GM12878 (cell line): ENCODE measurements around the gene TNK1. TPM values are rescaled to one million over a fixed set of nuclear protein-coding genes. Genes with fewer than 3 reads are reported as not detected.

Experiments
- ATAC-seq: fragments of 200-7000 bp; cut with Tn5 transposase; 3 replicates; pipeline ENCODE4 v1.9.1; 2020; ENCODE audit warnings: mild to moderate bottlenecking, moderate library complexity
- BruUV-seq: library from RNA; stranded (reverse); fragments of 400-500 nt; replicated peaks from 2 replicates; lab custom pipeline; 2021; lab: Mats Ljungman, UMichigan
- CTCF ChIA-PET: fragments of 300-600 bp; sonication (Branson Sonifier 250); formaldehyde crosslinking; extraction: SDS; loops from one replicate; lab custom pipeline; 2021; ENCODE audit warnings: inconsistent platforms; lab: Yijun Ruan, JAX
- POLR2A ChIA-PET: fragments of 350-600 bp; formaldehyde crosslinking; extraction: SDS; loops from one replicate; lab custom pipeline; 2021; ENCODE audit warnings: inconsistent platforms; lab: Charles Lee
- RAD21 ChIA-PET: fragments of 300-600 bp; sonication (Branson Sonifier 250); formaldehyde crosslinking; loops from one replicate; lab custom pipeline; 2023; ENCODE audit warnings: antibody characterized with exemption; ENCODE audit not compliant: unreplicated experiment; lab: Charles Lee
- SMC1A ChIA-PET: fragments of 300-600 bp; sonication (Branson Sonifier 250); formaldehyde crosslinking; loops from one replicate; lab custom pipeline; 2023; ENCODE audit not compliant: unreplicated experiment, uncharacterized antibody; lab: Charles Lee
- DNase-seq: peaks from one replicate; pipeline ENCODE4 v3.0.0-alpha.2; 2011; ENCODE audit warnings: low read depth, low spot score
- FAIRE-seq: peaks from 3 replicates; lab custom pipeline; 2011; peaks lifted over from hg19 to GRCh38; lab: Jason Lieb, UNC
- H2AFZ ChIP-seq: 2 replicates; pipeline ENCODE4 v1.6.0; 2011; ENCODE audit warnings: low read depth, low read length, control low read depth; ENCODE audit not compliant: control insufficient read depth
- H3K27ac ChIP-seq: 2 replicates; pipeline ENCODE4 v1.5.1; 2011; ENCODE audit warnings: control low read depth; ENCODE audit not compliant: control insufficient read depth, insufficient read depth
- H3K27me3 ChIP-seq, 2 experiments: replicated peaks in 1 of 2; 2 replicates each; pipeline versions ENCODE4 v1.6.0 to v1.6.1; 2011; ENCODE audit warnings: low read length in 1 of 2; ENCODE audit not compliant: control insufficient read depth in 2 of 2, insufficient read depth in 2 of 2
- H3K36me3 ChIP-seq, 2 experiments: 2 replicates each; pipeline ENCODE4 v1.5.1; 2011; ENCODE audit warnings: low read length in 1 of 2; ENCODE audit not compliant: control insufficient read depth in 2 of 2, insufficient read depth in 2 of 2
- H3K4me1 ChIP-seq: 2 replicates; pipeline ENCODE4 v1.6.1; 2011; ENCODE audit warnings: mild to moderate bottlenecking, low read length, moderate library complexity, mixed read lengths; ENCODE audit not compliant: control insufficient read depth, insufficient read depth
- H3K4me2 ChIP-seq: 2 replicates; pipeline ENCODE4 v1.6.0; 2011; ENCODE audit warnings: control low read depth; ENCODE audit not compliant: control insufficient read depth, insufficient read depth
- H3K4me3 ChIP-seq: fragments of 200-600 bp; sonication (generic); 2 replicates; pipeline ENCODE4 v1.5.1; 2016
- H3K79me2 ChIP-seq: 2 replicates; pipeline ENCODE4 v1.6.0; 2011; ENCODE audit warnings: low read length; ENCODE audit not compliant: control insufficient read depth, insufficient read depth
- H3K9ac ChIP-seq: 2 replicates; pipeline ENCODE4 v1.8.0; 2011; ENCODE audit warnings: low read length, control low read depth, mixed read lengths; ENCODE audit not compliant: control insufficient read depth, insufficient read depth
- H3K9me3 ChIP-seq: replicated peaks from 3 replicates; pipeline ENCODE4 v1.5.1; 2011; ENCODE audit warnings: mild to moderate bottlenecking, low read length; ENCODE audit not compliant: control insufficient read depth, insufficient read depth
- H4K20me1 ChIP-seq: 2 replicates; pipeline ENCODE4 v1.6.0; 2011; ENCODE audit not compliant: control insufficient read depth, insufficient read depth
- BRCA1 ChIP-seq: IDR thresholded peaks from 2 replicates; pipeline ENCODE4 v1.6.1; 2011; ENCODE audit warnings: low read depth, low read length, improper control_type of control experiment
- CEBPB ChIP-seq, 2 experiments: fragments of 150-350 bp in 1 of 2; IDR thresholded peaks; 2 replicates each; pipeline ENCODE4 v1.6.1; 2012 to 2014; ENCODE audit warnings: low read depth in 2 of 2, low read length in 2 of 2, borderline replicate concordance in 1 of 2, inconsistent platforms in 1 of 2
- CHD4 ChIP-seq: fragments of 200-600 bp; sonication (generic); IDR thresholded peaks from 2 replicates; pipeline ENCODE4 v1.6.1; 2016; ENCODE audit warnings: mild to moderate bottlenecking
- CREM ChIP-seq: IDR thresholded peaks from 2 replicates; pipeline ENCODE4 v1.6.1; 2014; ENCODE audit warnings: antibody characterized with exemption, low read depth
- CTCF ChIP-seq, 3 experiments: IDR thresholded peaks in 2 of 3; conservative IDR thresholded peaks in 1 of 3; 2 replicates each; pipeline ENCODE4 v1.5.1; 2011; ENCODE audit warnings: low read depth in 3 of 3, low read length in 3 of 3, mild to moderate bottlenecking in 3 of 3, control low read depth in 2 of 3, moderate library complexity in 2 of 3, inconsistent platforms in 1 of 3, mixed read lengths in 1 of 3; ENCODE audit not compliant: control insufficient read depth in 2 of 3, insufficient read depth in 1 of 3; ENCODE audit errors: extremely low read depth in 1 of 3
- EGR1 ChIP-seq, 2 experiments: IDR thresholded peaks; 1 replicate in 1 of 2; 2 replicates in 1 of 2; pipeline ENCODE4 v1.6.1; 2011 to 2012; ENCODE audit warnings: low read depth in 2 of 2, low read length in 2 of 2, borderline replicate concordance in 1 of 2, mild to moderate bottlenecking in 1 of 2, moderate library complexity in 1 of 2
- ESRRA ChIP-seq: IDR thresholded peaks from 2 replicates; pipeline ENCODE4 v1.6.1; 2012; ENCODE audit warnings: mild to moderate bottlenecking, low read length, improper control_type of control experiment
- LARP7 ChIP-seq: fragments of 450-650 bp; IDR thresholded peaks from 2 replicates; pipeline ENCODE4 v1.6.1; 2017; ENCODE audit warnings: mild to moderate bottlenecking
- MEF2B ChIP-seq: fragments of 450-650 bp; IDR thresholded peaks from 2 replicates; pipeline ENCODE4 v1.6.1; 2018; ENCODE audit warnings: mild to moderate bottlenecking, moderate library complexity; ENCODE audit not compliant: partially characterized antibody, poor library complexity, severe bottlenecking
- MLLT1 ChIP-seq: fragments of 450-650 bp; IDR thresholded peaks from 2 replicates; pipeline ENCODE4 v1.6.1; 2016; ENCODE audit warnings: mild to moderate bottlenecking
- NR2C2 ChIP-seq: IDR thresholded peaks from 2 replicates; pipeline ENCODE4 v1.6.1; 2011; ENCODE audit warnings: borderline replicate concordance, low read depth; ENCODE audit not compliant: control insufficient read depth, insufficient read length
- RAD21 ChIP-seq: IDR thresholded peaks from 2 replicates; pipeline ENCODE4 v1.6.1; 2011; ENCODE audit warnings: mild to moderate bottlenecking, low read depth, low read length, moderate library complexity; ENCODE audit not compliant: insufficient read depth
- REST ChIP-seq: IDR thresholded peaks from 2 replicates; pipeline ENCODE4 v1.6.1; 2012; ENCODE audit warnings: mild to moderate bottlenecking, low read depth, low read length
- SP1 ChIP-seq: IDR thresholded peaks from one replicate; pipeline ENCODE4 v1.6.1; 2011; ENCODE audit warnings: low read depth, low read length
- STAT1 ChIP-seq: fragments of 450-650 bp; conservative IDR thresholded peaks from 2 replicates; pipeline ENCODE4 v1.6.1; 2014; ENCODE audit warnings: antibody characterized with exemption, mild to moderate bottlenecking
- WGBS: methylation state at CpG from one replicate; pipeline ENCODE4 v1.1.6; 2016; ENCODE audit warnings: low lambda C conversion rate; ENCODE audit not compliant: insufficient replicate concordance, insufficient coverage; ENCODE audit errors: missing lambda C conversion rate; 5-methylcytosine and 5-hydroxymethylcytosine counted together
- in situ Hi-C: fragments of 300-500 bp; cut with MboI; formaldehyde crosslinking; loops from 9 replicates; pipeline ENCODE4 v1.14.3; 2018; ENCODE audit warnings: mixed read lengths
- intact Hi-C: fragments of 100-400 bp; cut with micrococcal nuclease; formaldehyde crosslinking; loops from one replicate; pipeline ENCODE4 v1.14.2; 2022; ENCODE audit not compliant: unreplicated experiment
- polyA plus RNA-seq, 11 experiments: library from polyadenylated mRNA; depleted of rRNA in 4 of 11; unstranded in 6 of 11; stranded (reverse) in 5 of 11; fragments of >200 nt; fragmentation: Nextera tagmentation in 4 of 11; fragmentation: Illumina TruSeq in 1 of 11; extraction: Ambion mirVana in 4 of 11; extraction: Trizol in 1 of 11; gene quantifications; 1 replicate in 1 of 11; 2 replicates in 10 of 11; pipeline versions ENCODE4 v1.2.1 to v1.2.3, GENCODE V29; 2011 to 2016; ENCODE audit warnings: inconsistent platforms in 2 of 11, missing spikeins in 2 of 11, low read depth in 1 of 11
- total RNA-seq, 4 experiments: library from RNA; depleted of rRNA in 3 of 4; stranded (reverse); fragments of >200 nt in 3 of 4; fragmentation: Illumina TruSeq in 1 of 4; extraction: Trizol in 1 of 4; gene quantifications; 2 replicates each; pipeline versions ENCODE4 v1.2.1 to v1.2.3, GENCODE V29; 2013 to 2021

Gene TNK1
- total and polyA plus RNA-seq, 10 of the 15 experiments (the other 5 are each of a cell fraction or from before 2014, with no cell fraction given) = 0.06 to 2.5 (median 0.70) TPM

- Histone ChIP-seq H3K27ac (peak overlapping the region; percentile 58), H4K20me1 (no peaks in the 10 kb centered on the region), H2AFZ (peak overlapping the region; percentile 89), H3K9me3 (no peaks in the 10 kb centered on the region), H3K79me2 (peaks cover 2% of the 10 kb centered on the region), H3K4me2 (peak overlapping the region; percentile 96), H3K27me3 (no peaks in the 10 kb centered on the region), H3K9ac (peak overlapping the region; percentile 85), H3K4me1 (no peaks in the 10 kb centered on the region), H3K4me3 (peak overlapping the region; percentile 80), H3K36me3 (no peaks in the 10 kb centered on the region)
- ChIA-PET RAD21 (interaction anchor here (1.0 to 1.3 kb wide), 6 partner anchors 10 to 167 kb away, joined by 3 to 10 read pairs (median 4); partner anchors contain the start of genes ACAP1, TMEM102, TMEM256 and TNFSF12), POLR2A (interaction anchor here (0.9 to 3.2 kb wide), 2 partner anchors 10 to 92 kb away, joined by 3 to 23 read pairs; partner anchors contain the start of gene TMEM256), CTCF (interaction anchor here (0.6 to 1.5 kb wide), 3 partner anchors 94 to 167 kb away, joined by 3 to 10 read pairs (median 4); partner anchors contain the start of gene SENP3), SMC1A (no interaction called here)
- ATAC-seq (peak; percentile 70), DNase-seq (no peak), FAIRE-seq (peak; percentile 31)
- WGBS = 7% methylated on average over 40 of the region's 48 CpGs
- in situ Hi-C loops (no loop called here), intact Hi-C loops (no loop called here)
- BruUV-seq = TSS peak; percentile 67
- TF ChIP-seq CTCF (IDR thresholded peaks at IDR 0.05 in 2 of 3, conservative IDR thresholded peaks at IDR 0.05 in 1 of 3; ENCODE audit: control insufficient read depth in 2 of 3, extremely low read depth in 1 of 3, insufficient read depth in 1 of 3, low read depth in 3 of 3, low read length in 3 of 3) (0 out of 6 replicates have a peak, but pooled peaks of 1 of the 3 experiments have one; percentile 11), SP1 (peak; percentile 17), ESRRA (no peak), CEBPB (IDR thresholded peaks at IDR 0.05; ENCODE audit: borderline replicate concordance in 1 of 2, low read depth in 2 of 2, low read length in 2 of 2) (no peak), REST (no peak), CHD4 (no peak), LARP7 (no peak; the same call in 1 of the 2 replicates), RAD21 (peak; percentile 39; the same call in 1 of the 2 replicates), STAT1 (no peak), NR2C2 (no peak), EGR1 (IDR thresholded peaks at IDR 0.05; ENCODE audit: borderline replicate concordance in 1 of 2, low read depth in 2 of 2, low read length in 2 of 2) (0 out of 3 replicates have a peak, but pooled peaks of 1 of the 2 experiments have one; percentile 53), MEF2B (peak; percentile 78), MLLT1 (0 out of 2 replicates have a peak, but pooled peaks have one; percentile 55), CREM (0 out of 2 replicates have a peak, but pooled peaks have one; percentile 3), BRCA1 (no peak)
Observed at GRCh38 chr17:7393613-7394451, 12.9 kb downstream of the TNK1 start.
